GM19238 (cell line): Measurements from ENCODE around the gene COLEC11.
A peak's percentile ranks its signal among the peaks of the same experiment; 100 is the strongest.
"Not testable (repeated sequence)": the region's sequence is repeated elsewhere in the genome, so short reads cannot be mapped to it uniquely, and the experiment has no call there.

Experiments
- DNase-seq: peaks from one replicate; pipeline ENCODE4 v3.0.0; 2011; ENCODE audit warnings: low spot score; ENCODE audit not compliant: insufficient read length

COLEC11 gene

DNA sequence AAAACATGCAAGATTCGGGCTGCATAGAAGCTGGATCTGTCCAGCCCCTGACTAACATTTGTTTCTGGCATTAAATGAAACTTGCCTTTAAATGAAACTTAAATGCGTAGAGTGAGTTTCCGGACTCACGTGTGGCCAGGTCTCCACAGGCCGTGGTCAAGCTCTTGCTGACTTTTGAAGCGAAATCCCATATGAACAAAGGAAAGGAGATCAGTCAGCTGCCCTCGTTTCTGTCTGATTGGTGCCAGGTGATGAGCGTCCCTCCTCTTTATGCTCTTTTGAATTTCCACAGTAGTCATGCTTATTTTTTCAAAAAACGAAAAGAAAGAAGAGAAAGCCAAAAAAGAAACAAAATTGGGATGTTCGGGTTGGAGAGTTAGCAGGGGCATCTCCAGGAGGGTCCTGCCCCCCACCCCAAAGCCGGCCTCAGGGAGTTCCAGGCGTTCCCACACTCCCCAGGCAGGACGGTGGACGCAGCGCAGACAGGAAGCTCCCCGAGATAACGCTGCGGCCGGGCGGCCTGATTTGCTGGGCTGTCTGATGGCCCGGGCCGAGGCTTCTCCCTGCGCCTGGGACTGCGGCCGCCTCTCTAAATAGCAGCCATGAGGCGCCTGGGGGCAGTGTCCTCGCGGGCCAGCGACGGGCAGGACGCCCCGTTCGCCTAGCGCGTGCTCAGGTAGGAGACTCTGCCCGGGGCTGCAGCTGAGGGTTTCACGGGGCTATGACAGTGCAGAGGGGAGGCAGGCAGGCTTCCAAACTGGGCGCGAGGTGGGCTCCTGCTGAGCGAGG is at the start of gene COLEC11:
Gene COLEC11, plus strand, starts transcription at position 620 of the 789 bp plus-strand sequence. CDS start 9,229 bp downstream, outside the sequence.
- DNase-seq, result no peak

DNA sequence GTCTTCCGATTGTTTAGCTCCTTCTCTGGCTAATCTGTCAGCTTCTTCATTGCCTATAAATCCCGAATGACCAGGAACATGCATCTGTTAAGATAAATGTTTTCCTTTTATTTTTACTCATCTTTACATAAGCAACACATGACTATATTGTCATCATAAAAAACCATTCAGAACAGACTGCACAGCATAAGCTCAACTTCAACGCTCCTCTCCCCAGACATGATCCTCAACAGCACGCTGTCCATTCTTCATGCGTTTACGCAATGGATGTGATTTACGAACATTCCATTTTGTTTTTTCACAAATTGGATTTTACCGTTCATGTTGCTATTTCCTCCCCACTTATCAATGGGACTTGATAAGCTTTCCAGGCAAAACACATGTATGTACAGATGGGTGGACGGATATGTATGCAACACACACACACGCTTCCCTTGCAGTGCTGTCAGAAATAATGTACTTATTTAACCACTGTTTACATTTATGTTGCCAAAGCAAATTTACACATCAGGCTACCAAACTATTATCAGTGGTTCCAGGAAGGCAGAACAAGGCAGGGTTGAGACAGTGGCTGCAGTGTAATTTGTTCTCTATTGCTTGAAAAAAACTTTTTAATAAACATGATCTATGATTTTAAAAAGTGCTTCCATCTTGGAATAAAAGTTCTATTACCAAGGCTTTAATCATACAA is 49.0 kb upstream of the COLEC11 start:
- DNase-seq, result no peak

DNA sequence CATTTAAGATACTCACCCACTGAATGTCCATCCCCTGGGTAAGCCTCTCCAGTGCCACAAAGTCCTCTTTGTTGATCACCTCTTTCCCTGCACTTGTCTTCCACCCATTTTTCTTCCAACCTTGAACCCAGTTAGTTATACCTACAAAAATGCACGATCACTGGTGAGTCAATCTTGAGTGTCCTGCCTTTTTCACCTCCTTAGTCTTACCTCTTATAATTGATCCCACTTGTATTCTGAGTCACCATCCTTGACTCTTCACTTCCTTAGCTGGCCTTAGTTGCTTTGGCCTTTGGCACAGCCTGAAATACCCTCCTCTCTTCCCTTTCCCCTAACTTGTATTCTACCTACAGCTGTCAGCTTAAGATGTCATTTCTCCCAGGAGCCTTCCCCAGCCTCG is 47.0 kb upstream of the COLEC11 start:
- DNase-seq, result no peak

DNA sequence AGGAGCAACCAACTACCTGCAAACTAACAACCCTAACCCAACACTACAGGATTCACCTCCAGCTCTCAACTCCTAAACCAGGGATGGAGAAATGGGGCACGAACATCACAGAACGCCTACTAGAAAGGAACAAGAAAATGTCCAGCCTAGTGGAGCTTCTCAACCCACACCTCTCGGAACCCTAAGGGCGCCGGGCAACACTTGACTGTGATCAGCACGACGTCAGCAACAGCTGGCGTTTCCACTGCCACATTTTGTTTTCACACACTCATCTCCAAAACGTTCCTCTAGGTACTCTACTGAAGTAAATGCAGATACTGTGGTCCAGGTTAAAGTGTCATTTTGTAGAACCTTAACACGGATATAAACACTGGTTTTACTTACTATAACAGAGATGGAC is 41.0 kb upstream of the COLEC11 start:
- no peak for DNase-seq

DNA sequence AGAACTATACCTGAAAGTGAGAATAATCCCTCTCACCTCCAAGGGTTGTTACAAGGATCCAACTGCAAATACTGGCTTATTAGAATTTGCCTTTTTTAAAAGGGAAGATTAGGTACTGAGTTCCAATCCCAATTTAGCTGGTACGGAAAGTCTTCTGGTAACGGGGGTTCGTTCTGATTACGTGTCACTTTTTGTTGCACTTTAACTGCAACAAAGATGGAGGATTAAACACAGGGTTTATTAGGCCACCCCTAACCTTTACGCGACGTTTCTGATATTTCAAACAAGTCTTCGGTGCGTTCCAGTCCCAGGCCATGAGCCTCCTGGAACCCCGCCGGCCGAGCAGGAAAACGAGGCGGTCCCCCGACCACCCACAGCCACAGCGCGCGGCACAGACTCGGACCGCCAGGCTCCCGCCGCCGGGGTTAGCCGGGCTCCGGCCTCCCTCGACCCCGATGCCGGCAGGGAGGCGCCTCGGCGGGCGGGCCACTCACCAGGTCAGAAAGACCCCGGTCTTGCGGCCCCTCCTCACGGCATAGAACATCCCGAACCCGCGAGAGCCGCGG is 37.2 kb upstream of the COLEC11 start:
- no peak for DNase-seq

DNA sequence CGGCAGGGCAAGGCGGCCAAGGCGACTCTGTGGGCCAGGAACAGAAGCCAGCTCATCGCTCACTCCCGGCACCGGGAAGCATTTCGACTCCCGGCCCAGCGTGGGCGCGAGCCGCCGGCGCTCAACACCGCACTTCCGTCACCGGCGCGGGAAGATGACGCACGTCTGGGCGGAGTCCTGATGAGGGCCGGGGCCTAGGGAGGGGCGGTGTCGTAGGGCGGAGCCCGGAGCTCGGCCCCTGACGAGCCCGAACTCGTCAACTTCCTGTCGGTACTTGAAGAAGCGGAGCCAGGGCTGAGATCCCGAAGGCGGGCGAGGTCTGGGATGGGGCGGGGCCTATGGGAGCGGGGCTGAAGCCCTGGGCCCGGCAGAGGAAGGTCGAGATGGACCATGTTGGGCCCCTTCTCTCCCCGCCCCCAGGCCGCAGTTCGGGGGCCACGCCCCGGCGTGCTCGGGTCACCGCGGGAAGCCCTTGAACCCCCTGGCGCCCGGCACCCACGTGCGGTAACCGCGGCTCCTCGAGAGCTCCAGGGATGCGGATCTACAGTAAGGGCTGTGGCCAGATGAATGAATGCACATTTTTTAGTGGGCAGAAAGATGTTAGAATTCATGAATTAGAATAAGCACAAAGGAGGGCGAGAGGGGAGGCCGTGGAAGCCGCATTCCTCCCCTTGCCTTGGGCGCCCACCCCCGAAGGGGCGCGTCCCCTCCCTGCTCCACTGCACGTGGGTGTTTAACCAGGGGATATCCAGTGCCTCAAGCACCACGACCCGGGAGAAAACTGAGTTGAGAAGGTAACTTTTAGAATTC is 36.5 kb upstream of the COLEC11 start, which contains the start of gene RNASEH1:
Gene RNASEH1, minus strand, starts transcription at position 129 of the 810 bp plus-strand sequence. Its CDS starts 73 bp downstream, at position 56.
- DNase-seq, result peak; percentile 97

DNA sequence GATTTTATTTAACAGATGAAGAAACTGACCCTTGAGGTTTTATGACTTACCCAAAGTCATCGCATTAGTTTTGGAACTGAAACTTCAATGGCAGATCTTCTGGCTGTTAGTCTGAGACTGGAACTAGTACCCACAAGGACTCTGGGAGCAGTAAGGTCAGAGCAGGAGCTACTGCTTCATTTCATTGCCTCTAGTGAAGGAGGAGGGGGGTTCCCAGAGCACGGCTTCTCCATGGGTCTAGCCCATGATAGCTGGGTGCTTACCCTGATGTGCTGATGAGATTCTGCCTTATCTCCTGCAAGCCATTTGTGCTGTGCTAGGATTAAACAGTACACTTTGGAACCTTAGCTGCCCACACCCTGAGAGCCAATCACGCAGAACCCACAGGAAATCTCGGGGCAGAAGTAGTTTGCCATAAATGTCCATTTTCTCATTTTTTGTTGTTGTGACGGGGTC is 31.4 kb upstream of the COLEC11 start:
- DNase-seq, result peak; percentile 30

DNA sequence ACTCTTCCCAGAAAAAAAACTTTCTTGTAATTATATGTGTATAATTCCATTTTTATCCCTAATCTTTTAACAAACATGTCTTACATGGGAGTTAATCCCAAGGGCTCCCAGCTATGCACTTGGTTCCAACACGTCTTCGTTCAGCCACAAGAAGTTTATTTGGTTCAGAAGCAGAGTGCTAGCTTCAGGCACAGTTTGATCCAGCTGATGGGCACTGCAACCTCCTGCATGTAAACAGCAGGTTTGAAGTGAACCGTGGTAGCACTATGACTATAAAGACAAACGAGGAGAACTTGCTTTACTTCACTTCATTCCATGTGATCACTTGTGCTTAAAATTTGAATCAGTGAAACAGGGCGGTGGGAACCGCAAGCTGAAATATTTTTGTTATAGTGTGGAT is 29.8 kb upstream of the COLEC11 start:
- DNase-seq, result no peak

DNA sequence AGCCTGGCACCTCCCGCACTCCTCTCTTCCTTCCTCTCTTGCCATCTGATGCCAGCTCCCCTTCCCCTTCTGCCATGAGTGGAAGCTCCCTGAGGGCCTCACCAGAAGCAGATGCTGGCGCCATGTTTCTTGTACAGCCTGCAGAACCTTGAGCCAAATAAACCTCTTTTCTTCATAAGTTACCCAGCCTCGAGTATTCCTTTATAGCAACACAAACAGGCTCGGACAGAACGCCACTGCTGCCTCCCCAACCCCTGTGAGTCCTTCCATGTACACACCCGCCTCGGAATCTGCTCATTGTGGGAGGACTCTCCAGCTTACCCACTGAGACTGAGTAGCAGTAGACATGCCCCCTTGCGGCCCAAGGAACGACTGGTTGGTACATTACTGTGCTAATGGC is 28.1 kb upstream of the COLEC11 start:
- DNase-seq, result no peak

DNA sequence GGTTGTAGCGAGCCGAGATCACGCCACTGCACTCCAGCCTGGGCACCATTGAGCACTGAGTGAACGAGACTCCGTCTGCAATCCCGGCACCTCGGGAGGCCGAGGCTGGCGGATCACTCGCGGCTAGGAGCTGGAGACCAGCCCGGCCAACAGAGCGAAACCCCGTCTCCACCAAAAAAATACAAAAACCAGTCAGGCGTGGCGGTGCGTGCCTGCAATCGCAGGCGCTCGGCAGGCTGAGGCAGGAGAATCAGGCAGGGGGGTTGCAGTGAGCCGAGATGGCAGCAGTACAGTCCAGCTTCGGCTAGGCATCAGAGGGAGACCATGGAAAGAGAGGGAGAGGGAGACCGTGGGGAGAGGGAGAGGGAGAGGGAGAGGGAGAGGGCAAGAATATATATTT is 25.3 kb upstream of the COLEC11 start:
- not testable (repeated sequence) for DNase-seq

DNA sequence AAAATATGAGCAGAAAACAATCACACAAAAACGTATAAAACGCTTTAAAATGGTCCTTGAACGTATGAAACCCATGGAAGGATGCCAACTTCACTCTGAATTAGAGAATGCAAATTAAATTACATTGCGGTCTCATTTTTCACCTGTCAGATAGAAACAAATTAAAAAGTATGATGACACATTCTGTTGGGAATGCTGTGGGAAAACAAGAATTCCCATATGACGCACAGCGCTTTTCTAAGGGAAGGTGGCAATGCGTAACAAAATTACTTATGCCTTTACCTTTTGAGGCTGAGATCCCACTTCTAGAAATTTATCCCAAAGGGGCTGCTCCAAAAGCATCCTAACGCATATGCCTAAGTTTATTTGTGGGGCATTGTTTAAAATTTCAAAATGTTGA is 23.6 kb upstream of the COLEC11 start:
- no peak for DNase-seq

DNA sequence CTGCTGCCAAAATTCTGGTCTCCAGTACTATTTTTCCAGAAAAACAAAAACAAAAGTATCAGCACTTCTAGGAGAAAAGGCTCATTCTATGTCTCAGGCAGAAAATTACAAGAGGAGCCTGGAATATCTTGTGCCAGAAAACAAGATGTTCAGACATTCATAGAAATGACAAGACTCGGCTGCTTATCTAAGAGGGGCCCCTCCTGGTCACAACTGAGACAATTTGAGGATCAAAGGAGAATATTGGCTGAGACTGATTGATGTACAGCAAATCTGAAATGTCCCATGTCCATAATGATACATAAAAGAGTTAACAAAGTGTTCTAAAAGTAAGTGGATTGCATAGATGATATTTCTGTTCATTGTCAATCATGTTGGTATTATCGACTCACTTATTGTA is 22.3 kb upstream of the COLEC11 start:
- DNase-seq, result no peak

DNA sequence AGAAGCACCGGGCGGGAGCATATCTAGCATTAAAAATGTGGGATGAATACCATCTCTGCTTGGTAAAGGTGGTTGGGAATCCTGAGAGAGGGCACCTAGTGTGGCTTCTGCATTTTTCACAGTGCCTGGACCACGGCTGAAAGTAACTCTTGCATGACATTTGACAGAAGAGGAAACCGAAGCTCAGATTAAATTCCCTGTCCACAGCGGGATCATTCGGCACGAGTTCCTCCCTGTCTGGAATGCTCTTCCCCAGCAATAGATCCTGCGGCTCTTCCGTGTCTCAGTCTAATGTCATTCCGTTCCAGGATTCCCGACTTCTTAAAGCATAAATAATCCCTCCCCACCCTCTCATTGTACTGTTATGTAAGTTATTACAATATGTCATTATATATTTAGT is 20.8 kb upstream of the COLEC11 start:
- no peak for DNase-seq

DNA sequence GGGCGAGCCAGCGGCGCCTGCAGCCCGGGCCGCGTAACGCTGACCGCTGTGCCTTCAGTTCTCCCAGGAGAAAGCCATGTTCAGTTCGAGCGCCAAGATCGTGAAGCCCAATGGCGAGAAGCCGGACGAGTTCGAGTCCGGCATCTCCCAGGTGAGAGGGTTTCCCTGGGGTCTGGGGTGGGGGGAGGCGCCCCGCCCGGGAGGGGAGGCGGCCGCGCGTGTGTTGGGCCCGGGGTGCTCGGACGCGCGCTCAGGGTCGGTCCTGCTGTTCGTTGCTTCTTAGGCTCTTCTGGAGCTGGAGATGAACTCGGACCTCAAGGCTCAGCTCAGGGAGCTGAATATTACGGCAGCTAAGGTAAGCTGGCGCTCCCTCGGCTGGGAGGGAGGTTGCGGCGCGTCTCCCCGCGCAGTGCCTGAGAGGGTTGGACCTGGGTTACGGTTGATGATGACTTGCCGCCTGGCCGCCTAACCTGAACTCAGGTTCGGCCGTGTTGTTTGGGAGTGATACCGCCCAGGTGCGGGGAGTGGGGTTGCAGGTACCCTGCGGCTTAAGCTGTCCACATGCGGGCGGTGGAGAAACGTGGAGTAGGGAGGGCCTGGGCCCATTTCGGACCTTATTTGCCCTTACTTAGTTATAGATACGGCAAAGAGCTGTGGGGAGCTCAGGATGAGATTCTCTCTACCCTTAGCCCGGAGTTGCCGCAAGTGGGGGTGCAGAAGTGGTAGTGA is 19.2 kb upstream of the COLEC11 start:
- DNase-seq, result no peak

DNA sequence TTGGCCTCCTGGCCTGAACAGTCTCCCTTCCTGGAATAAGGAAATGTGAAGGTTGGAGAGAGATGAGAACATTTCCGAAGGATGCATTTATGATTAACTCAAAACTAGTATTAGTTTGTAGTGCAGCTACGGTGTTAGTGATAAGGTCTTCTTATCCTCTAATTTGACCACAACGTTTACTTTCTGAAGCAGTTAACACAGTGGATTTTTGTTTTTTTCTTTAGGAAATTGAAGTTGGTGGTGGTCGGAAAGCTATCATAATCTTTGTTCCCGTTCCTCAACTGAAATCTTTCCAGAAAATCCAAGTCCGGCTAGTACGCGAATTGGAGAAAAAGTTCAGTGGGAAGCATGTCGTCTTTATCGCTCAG is 18.7 kb upstream of the COLEC11 start:
- not testable (repeated sequence) for DNase-seq

DNA sequence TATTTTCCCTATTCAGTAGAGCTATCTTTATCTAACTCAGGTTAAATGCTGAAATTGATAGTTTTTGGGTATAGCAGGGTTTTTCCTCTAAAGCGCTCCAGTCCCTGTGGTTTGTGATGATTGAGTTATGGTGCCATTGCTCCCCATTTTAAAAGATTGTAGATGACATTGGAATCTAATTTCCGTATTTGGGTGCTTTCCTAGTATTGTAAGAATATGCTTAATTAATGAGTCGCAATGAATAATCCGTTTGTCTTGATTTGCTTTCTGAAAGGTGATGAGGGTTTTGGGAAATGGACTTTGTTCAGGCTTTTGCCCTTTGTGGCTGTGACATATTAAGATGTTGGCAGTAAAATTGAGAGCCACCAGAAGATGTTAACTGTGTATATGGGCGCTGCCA is 15.9 kb upstream of the COLEC11 start:
- DNase-seq, result no peak

DNA sequence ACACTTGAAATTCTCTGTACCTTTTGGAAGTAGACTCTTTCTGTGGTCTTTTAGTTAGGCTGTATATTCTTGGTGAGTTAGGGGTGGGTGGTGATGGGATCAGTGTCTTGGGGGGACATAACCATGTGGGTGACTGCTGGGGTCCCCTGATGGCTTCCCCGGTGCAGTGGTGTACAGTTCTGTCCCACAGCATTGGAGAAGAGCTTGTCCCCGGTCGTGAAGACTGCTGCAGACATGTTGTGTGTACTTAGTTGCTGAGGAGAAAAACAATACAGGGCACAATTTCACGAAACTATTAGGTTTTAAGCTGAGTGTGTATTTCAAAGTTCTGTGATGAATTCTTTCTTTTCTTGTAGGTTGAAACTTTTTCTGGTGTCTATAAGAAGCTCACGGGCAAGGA is 14.5 kb upstream of the COLEC11 start:
- DNase-seq, result no peak

DNA sequence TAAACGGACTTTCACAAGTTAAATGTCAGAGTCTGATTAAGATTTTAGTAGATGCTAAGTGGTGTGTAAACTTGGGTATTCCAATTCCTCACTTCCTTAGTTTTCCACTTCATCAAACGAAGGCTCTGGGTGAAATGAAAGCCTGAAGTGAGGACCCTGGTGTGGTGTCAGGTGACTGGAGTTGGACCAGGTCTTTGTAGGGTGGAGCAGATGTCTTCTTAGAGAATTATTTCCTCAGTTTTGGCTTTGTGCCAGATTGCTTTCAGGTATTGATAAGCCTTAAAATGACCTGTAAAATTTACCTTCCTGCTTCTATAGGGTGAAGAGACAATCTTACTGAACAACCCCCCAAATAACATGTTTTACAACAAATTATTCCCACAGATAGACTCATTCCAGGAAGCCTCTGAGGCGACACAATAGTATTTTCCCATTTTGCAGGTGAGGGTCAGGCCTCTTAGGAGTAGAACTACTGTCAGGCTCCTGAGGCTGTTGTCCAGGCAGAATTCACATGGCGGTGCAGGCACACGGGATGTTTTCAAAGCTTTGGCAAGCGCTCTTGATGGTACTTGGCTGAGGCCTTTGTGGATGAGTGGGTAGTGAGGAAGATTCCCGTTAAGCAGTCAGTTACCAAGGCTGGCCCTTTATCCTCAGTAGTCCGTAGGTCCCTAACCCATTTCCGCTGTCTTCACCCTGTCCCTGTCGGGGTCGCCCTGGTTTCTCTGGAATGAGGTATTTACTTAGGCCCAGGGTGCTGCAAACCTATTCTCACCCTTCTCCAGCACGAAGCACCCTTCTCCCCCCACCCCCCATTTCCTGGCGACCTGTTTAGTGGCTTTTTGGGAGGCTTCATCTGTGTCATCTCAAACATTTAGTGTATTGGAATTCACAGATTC is 13.3 kb upstream of the COLEC11 start:
- no peak for DNase-seq

DNA sequence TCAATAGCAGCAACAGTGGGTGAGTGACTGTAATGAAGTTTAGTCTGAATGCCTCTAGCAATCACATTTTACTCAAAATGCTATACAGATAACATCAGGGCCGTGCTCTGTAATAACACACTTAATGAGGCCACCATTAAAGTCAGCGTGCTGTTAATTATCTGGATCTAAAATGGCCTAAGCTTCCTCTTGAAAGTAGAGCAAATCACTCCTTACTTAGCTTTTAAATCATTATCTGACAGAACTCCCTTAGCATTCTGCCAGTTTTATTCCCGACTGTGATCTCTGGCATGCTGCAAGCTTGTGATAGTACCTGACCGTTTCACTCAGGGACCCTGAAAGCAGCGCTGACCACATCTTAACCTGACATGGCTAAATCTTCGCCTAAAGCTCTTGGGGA is 10.8 kb upstream of the COLEC11 start:
- no peak for DNase-seq
